Activated CD4-positive, alpha-beta T cell treated with anti-CD3 and anti-CD28 coated beads, Interleukin-2, amount 50 U/mL, for 48 hours (primary cell): ENCODE measurements around the gene SLC16A3.

Experiments
- DNase-seq, 2 experiments: peaks; one replicate each; pipeline ENCODE4 v3.0.0-alpha.2; 2020

The SLC16A3 gene

GRCh38 chr17:82287868-82288801 lies 59.3 kb downstream of the SLC16A3 start:
- DNase-seq, result no peak
